PFSK-1 (cell line): ENCODE results near the gene IFI27L1. TPM values are rescaled to one million over a fixed set of nuclear protein-coding genes. Genes with fewer than 3 reads are reported as not detected.
A peak's percentile ranks its signal among the peaks of the same experiment; 100 is the strongest.

ENCODE experiments used
- FOXP2 ChIP-seq: optimal IDR thresholded peaks from 2 replicates; pipeline ENCODE3; 2011; ENCODE audit warnings: borderline replicate concordance, control low read depth, inconsistent platforms; ENCODE audit not compliant: insufficient read depth; ENCODE audit errors: extremely low read length, extremely low read depth
- POLR2AphosphoS5 ChIP-seq: IDR thresholded peaks from 2 replicates; pipeline ENCODE4 v1.6.1; 2012; ENCODE audit warnings: low read depth, mild to moderate bottlenecking, control low read depth, low read length, moderate library complexity
- SIN3A ChIP-seq: IDR thresholded peaks from 2 replicates; pipeline ENCODE4 v1.6.1; 2012; ENCODE audit warnings: mild to moderate bottlenecking, low read length, moderate library complexity, borderline replicate concordance; ENCODE audit not compliant: insufficient read depth
- TAF1 ChIP-seq: IDR thresholded peaks from 2 replicates; pipeline ENCODE4 v1.6.1; 2012; ENCODE audit warnings: low read length, control low read depth, borderline replicate concordance; ENCODE audit not compliant: insufficient read depth
- polyA plus RNA-seq: library from polyadenylated mRNA; unstranded; fragments of >200 nt; gene quantifications from one replicate; pipeline ENCODE4 v1.2.1, GENCODE V29; 2012; ENCODE audit warnings: low read depth, missing spikeins; ENCODE audit not compliant: insufficient read length
- TF ChIP-seq, protein P1 (sequence below), 2 experiments: IDR thresholded peaks; 2 replicates each; pipeline versions ENCODE4 v1.6.1 to v1.8.0; 2011 to 2012; ENCODE audit warnings: low read depth in 2 of 2, low read length in 2 of 2, control low read depth in 1 of 2, inconsistent platforms in 1 of 2, mild to moderate bottlenecking in 1 of 2, moderate library complexity in 1 of 2; ENCODE audit not compliant: insufficient read depth in 1 of 2

The IFI27L1 gene, protein sequence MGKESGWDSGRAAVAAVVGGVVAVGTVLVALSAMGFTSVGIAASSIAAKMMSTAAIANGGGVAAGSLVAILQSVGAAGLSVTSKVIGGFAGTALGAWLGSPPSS
- polyA plus RNA-seq: 10.1 TPM

DNA sequence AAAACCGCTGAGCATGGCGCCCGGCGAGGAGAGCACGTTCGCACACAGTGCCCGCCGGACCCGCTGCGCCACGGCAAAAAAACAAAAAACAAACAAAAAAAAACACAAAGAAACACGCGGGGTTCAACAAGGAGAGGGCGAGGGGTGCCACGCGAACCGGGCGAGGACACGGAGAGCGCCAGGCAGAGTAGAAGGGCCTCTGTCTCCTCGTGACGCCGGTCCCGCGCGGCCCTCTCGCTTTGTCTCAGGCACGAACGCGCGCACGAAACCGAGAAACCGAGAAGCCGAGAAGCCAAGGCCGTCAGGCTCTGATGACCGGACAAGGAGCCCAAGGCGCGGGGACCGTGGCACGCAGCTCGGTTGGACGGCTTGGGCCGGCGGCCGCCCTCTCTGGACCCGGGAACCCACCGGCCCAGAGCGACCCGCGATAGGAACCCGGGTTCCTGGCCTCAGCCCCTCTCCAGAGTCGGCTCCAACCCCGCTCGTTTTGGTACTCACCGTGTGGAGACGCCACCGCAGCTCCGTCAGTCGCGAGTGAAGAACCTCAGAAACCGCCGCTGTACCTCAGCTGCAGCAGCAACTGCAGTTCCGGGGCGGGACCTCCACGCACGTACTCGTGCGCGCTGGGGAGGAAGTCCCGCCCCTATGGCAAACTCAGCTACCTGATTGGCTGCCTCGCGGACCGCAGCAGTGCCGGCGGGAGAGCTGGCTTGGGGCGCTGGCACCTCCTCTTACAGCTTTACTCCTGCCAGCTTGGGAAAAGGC, at the start of gene IFI27L1, which contains the start of gene DDX24:
IFI27L1 (plus strand) TSS at position 690 of the 765 bp plus-strand sequence. CDS start 15,628 bp downstream, outside the sequence.
DDX24 (minus strand) TSS at position 582 of the 765 bp plus-strand sequence. CDS start 1,460 bp downstream, outside the sequence.
- TF ChIP-seq POLR2AphosphoS5 (peak; percentile 65), FOXP2 (peak; percentile 50), TAF1 (no peak), SIN3A (no peak)
- TF ChIP-seq, protein P1, sequence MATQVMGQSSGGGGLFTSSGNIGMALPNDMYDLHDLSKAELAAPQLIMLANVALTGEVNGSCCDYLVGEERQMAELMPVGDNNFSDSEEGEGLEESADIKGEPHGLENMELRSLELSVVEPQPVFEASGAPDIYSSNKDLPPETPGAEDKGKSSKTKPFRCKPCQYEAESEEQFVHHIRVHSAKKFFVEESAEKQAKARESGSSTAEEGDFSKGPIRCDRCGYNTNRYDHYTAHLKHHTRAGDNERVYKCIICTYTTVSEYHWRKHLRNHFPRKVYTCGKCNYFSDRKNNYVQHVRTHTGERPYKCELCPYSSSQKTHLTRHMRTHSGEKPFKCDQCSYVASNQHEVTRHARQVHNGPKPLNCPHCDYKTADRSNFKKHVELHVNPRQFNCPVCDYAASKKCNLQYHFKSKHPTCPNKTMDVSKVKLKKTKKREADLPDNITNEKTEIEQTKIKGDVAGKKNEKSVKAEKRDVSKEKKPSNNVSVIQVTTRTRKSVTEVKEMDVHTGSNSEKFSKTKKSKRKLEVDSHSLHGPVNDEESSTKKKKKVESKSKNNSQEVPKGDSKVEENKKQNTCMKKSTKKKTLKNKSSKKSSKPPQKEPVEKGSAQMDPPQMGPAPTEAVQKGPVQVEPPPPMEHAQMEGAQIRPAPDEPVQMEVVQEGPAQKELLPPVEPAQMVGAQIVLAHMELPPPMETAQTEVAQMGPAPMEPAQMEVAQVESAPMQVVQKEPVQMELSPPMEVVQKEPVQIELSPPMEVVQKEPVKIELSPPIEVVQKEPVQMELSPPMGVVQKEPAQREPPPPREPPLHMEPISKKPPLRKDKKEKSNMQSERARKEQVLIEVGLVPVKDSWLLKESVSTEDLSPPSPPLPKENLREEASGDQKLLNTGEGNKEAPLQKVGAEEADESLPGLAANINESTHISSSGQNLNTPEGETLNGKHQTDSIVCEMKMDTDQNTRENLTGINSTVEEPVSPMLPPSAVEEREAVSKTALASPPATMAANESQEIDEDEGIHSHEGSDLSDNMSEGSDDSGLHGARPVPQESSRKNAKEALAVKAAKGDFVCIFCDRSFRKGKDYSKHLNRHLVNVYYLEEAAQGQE (IDR thresholded peaks at IDR 0.05; ENCODE audit: insufficient read depth in 1 of 2, low read depth in 2 of 2, low read length in 2 of 2): no peak

DNA sequence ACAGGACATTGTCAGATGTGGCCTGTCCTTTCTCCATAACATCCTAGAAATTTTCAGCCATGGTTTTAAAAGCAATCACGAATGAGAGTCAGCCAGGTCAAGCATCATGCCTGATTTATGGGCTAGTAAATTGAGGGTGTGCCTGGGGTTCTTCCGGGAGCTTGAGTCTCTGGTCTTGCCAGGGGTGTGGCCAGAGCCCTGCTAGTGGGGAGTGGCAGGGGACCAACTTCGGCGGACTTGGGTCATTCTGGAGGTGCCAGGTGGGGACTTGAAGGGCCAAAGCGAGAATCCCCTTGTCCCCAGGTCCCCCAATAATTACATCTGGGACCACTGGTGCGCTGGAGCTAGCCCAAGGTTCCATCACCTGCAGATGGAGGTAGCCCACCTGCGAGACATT, 49.2 kb upstream of the IFI27L1 start:
- TF ChIP-seq TAF1 (no peak), FOXP2 (no peak), POLR2AphosphoS5 (no peak), SIN3A (no peak)
- TF ChIP-seq, protein P1 (IDR thresholded peaks at IDR 0.05; ENCODE audit: insufficient read depth in 1 of 2, low read depth in 2 of 2, low read length in 2 of 2): no peak

DNA sequence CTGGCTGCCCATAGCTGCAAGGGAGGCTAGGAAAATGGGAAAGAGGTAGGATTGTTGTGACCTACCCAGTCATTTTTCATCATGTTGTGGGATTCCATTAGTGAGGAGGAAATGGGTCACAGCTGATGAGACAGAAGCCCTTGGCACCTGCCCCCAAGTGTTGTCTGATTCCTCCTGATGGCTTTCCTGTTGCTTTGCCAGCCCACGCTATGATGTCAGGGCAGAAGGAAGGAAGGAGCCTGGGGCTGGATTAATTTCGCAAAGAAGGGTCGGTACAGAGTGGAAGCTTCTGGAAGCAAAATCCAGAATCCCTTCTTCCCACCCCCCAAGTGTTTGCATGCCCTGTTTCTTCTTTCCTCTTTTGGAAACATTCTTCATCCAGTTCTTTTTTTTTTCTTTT, 46.2 kb upstream of the IFI27L1 start:
- TF ChIP-seq, protein P1 (IDR thresholded peaks at IDR 0.05; ENCODE audit: insufficient read depth in 1 of 2, low read depth in 2 of 2, low read length in 2 of 2): no peak
- no peak for TF ChIP-seq SIN3A
- TF ChIP-seq FOXP2: no peak

DNA sequence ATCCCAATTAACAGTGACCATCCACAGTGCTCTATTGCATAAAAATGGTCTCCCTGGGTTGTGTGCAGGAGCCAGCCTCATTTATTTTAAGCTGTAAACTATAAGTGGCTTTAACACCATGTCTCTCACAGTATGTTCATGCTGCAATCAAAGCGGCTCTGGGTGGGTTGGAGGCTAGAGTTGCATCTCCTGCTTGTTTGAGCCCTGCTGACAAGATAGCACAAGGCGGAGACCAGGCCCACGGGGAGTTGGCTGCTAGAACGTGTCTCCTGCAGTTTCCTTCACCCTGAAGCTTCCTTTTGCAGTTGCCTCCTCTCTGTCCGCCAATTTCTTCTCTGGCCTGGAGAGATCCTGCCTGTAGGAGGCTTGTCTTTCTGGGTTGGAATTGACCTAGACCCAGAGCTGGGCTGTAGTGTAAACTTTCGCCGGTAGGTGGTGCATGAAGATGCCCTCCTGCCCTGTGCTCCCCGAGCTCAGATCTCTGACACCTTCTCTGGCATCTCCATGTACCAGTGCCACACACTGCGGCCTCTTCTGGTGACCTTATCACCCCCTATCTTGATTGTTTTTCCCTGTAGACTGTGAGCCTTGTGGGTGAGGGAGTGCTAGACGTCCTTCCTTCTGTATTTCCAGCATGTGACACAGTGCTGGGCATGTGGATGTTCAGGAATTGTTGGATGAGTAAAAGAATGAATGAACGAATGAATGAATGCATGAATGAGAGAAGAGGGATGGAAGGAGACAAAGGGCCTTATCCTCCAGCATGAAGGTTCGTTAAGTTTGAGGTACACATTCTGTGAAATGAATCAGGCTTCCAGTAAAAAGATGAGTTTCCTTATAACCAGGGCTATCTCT, 44.6 kb upstream of the IFI27L1 start:
- TF ChIP-seq, protein P1 (IDR thresholded peaks at IDR 0.05; ENCODE audit: insufficient read depth in 1 of 2, low read depth in 2 of 2, low read length in 2 of 2): no peak
- TF ChIP-seq FOXP2 (no peak), SIN3A (no peak), POLR2AphosphoS5 (no peak)
